ENCODE results near the gene CDK5. TPM values are rescaled to one million over a fixed set of nuclear protein-coding genes. Genes with fewer than 3 reads are reported as not detected.

CDK5 gene
- total RNA-seq, 1 donor from 2014 or later = 4.2 TPM

DNA sequence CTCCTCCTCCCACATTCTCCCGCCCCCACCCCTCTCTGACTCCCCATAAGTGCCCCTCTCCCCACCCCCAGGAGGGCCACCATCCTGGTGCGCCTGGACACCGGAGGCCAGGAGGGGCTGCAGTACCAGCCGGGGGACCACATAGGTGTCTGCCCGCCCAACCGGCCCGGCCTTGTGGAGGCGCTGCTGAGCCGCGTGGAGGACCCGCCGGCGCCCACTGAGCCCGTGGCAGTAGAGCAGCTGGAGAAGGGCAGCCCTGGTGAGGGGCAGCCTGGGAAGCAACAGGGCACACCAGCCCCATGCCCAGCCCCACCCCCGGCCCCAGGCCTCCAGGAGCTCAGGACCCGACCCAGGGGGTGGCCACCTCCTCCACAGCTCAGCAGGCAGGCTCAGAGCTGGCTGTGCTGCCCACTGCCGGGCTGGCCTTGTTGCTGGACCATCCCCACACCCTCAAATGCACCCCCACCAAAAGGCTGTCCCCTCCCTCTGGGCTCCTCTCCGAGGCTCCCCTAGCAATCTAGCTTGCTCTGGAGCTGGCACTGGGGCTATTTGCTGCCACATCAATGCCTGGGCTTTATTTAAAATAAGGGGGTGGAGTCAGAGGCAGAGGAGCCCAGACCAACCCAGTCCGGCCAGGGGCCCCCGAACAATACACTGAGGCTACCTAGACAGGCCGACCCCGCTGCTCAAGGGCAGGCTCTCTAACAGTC is 48.2 kb downstream of the CDK5 start:
- no peaks in the 10 kb centered on the region for H3K36me3 ChIP-seq
- no peak for DNase-seq (ENCODE audit: extremely low spot score in 2 of 2)
- no peaks in the 10 kb centered on the region for H3K27me3 ChIP-seq
- H3K4me3 ChIP-seq = no peak overlapping the region
- H3K9me3 ChIP-seq = no peaks in the 10 kb centered on the region
- no peak overlapping the region for H3K27ac ChIP-seq
- intact Hi-C loops (cut with DNase I) = no loop called here
- TF ChIP-seq, protein P1, sequence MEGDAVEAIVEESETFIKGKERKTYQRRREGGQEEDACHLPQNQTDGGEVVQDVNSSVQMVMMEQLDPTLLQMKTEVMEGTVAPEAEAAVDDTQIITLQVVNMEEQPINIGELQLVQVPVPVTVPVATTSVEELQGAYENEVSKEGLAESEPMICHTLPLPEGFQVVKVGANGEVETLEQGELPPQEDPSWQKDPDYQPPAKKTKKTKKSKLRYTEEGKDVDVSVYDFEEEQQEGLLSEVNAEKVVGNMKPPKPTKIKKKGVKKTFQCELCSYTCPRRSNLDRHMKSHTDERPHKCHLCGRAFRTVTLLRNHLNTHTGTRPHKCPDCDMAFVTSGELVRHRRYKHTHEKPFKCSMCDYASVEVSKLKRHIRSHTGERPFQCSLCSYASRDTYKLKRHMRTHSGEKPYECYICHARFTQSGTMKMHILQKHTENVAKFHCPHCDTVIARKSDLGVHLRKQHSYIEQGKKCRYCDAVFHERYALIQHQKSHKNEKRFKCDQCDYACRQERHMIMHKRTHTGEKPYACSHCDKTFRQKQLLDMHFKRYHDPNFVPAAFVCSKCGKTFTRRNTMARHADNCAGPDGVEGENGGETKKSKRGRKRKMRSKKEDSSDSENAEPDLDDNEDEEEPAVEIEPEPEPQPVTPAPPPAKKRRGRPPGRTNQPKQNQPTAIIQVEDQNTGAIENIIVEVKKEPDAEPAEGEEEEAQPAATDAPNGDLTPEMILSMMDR (IDR thresholded peaks at IDR 0.05) = no peak
- no peak for TF ChIP-seq POLR2A (IDR thresholded peaks at IDR 0.05)
- TF ChIP-seq POLR2AphosphoS5 (IDR thresholded peaks at IDR 0.05; ENCODE audit: insufficient read depth in 1 of 2, low read depth in 1 of 2) = no peak
- peaks cover 48% of the 10 kb centered on the region for H3K4me1 ChIP-seq

DNA sequence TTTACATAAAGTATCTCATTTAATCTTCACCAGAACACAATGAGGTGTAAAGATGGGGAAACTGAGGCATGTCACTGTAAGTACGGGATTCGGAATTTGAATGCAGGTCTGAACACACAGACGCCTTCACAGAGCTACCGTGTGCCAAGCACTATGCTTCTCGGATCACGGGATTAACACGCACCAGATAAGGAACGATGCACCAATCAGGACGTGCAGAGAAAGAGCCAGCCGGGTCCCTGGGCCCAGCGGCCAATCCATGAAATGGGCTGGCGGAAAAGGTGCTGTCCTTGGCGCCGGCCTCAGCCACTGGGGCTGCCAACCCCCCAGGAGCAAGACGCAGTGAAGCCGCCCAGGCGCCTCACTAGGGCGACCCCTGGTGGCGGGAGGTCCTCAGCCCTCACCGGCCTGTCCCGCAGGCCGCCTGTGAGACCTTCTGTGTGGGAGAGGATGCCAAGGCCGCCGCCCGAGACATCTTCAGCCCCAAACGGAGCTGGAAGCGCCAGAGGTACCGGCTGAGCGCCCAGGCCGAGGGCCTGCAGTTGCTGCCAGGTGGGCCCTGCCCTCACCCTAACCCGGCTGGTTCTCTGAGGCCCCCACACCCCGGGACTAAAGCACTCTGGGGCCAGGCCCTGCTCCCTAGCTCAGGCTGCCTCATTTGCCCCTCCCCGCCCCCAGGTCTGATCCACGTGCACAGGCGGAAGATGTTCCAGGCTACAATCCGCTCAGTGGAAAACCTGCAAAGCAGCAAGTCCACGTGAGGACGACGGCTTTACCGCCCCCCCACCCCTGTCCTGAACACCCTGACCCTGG is 49.0 kb downstream of the CDK5 start:
- DNase-seq (ENCODE audit: extremely low spot score in 2 of 2) = no peak
- Histone ChIP-seq H3K27ac (no peak overlapping the region), H3K27me3 (no peaks in the 10 kb centered on the region), H3K4me3 (no peak overlapping the region), H3K4me1 (peaks cover 42% of the 10 kb centered on the region), H3K36me3 (no peaks in the 10 kb centered on the region), H3K9me3 (no peaks in the 10 kb centered on the region)
- intact Hi-C loops (cut with DNase I) = no loop called here
- TF ChIP-seq POLR2A (IDR thresholded peaks at IDR 0.05) = no peak
- TF ChIP-seq, protein P1 (IDR thresholded peaks at IDR 0.05) = peak; percentile 30 to 35 (median 32)
- peak in 1 of 2 donors; percentile 17 for TF ChIP-seq POLR2AphosphoS5 (IDR thresholded peaks at IDR 0.05; ENCODE audit: insufficient read depth in 1 of 2, low read depth in 1 of 2)

DNA sequence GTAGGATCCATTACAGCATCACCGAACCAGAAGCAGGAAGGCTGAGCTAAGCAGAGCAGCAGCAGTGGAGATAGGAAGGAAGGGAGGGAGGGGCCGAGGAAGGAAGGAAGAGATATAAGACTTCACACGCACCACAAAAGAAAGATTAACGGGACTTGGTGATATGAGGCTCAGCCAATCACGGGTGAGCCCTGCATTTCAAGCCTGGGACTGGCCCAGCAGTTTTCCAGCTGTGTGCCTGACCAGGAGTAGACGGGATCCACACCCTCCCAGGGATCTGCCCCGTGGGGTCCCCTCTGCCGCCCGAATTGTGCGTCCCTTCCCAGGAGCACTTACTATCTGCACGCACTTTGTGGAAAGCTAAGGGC is 49.6 kb downstream of the CDK5 start:
- no peaks in the 10 kb centered on the region for H3K27me3 ChIP-seq
- TF ChIP-seq POLR2A (IDR thresholded peaks at IDR 0.05) (no peak), POLR2AphosphoS5 (IDR thresholded peaks at IDR 0.05; ENCODE audit: insufficient read depth in 1 of 2, low read depth in 1 of 2) (no peak)
- TF ChIP-seq, protein P1 (IDR thresholded peaks at IDR 0.05) = no peak
- H3K36me3 ChIP-seq = no peaks in the 10 kb centered on the region
- no peak for DNase-seq (ENCODE audit: extremely low spot score in 2 of 2)
- H3K4me1 ChIP-seq = peaks cover 36% of the 10 kb centered on the region
- H3K9me3 ChIP-seq = no peaks in the 10 kb centered on the region
- no peak overlapping the region for H3K27ac ChIP-seq
- intact Hi-C loops (cut with DNase I) = no loop called here
- no peak overlapping the region for H3K4me3 ChIP-seq

DNA sequence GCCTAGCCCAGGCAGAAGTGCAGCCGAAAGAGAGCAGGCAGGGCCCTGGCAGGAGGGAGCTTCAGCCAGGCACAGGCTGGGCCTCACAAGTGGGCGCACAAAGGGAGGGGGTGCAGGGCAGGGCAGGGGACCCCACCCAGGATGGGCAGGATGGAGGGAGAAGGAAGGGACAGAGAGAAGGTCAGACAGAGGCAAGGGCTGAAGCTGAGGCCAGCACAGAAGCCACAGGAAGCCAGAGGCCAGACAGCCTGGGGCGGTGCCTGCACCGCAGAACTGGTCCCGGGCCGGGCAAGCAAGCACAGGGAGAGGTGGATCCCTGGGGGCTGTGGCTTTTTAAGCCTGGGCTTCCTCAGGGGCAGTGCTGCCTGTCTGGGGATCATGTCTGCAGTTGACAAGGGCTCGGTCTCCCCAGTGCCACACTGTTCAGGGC is 50.2 kb downstream of the CDK5 start:
- no peaks in the 10 kb centered on the region for H3K9me3 ChIP-seq
- no peak overlapping the region for H3K27ac ChIP-seq
- intact Hi-C loops (cut with DNase I) = no loop called here
- no peak overlapping the region for H3K4me3 ChIP-seq
- H3K27me3 ChIP-seq = no peaks in the 10 kb centered on the region
- H3K4me1 ChIP-seq = peaks cover 29% of the 10 kb centered on the region
- H3K36me3 ChIP-seq = no peaks in the 10 kb centered on the region
- no peak for TF ChIP-seq POLR2A (IDR thresholded peaks at IDR 0.05)
- DNase-seq (ENCODE audit: extremely low spot score in 2 of 2) = no peak

DNA sequence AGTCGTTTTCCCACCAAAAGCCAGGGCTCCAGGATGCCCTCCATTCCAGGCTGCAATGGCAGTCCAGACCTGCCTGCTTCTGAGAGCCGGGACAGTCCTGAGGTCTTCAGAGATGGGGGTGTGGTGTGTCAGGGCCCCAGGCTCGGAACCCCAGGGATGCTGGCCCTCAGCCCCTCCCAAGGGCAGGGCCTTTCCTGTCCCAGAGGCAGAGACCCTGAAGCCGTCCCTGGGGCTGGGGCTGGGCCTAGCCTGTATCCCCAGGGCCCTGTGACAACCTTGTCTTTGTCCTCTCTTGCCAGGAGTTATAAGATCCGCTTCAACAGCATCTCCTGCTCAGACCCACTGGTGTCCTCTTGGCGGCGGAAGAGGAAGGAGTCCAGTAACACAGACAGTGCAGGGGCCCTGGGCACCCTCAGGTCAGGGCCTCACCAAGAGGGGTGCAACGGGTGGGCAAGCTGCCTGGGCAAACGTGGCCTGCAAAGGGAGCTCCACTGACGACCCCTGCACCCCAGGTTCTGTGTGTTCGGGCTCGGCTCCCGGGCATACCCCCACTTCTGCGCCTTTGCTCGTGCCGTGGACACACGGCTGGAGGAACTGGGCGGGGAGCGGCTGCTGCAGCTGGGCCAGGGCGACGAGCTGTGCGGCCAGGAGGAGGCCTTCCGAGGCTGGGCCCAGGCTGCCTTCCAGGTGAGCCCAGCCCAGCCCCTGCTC is 51.0 kb downstream of the CDK5 start:
- DNase-seq (ENCODE audit: extremely low spot score in 2 of 2) = no peak
- intact Hi-C loops (cut with DNase I) = no loop called here
- H3K27me3 ChIP-seq = no peaks in the 10 kb centered on the region
- H3K36me3 ChIP-seq = no peaks in the 10 kb centered on the region
- no peak overlapping the region for H3K27ac ChIP-seq
- H3K4me3 ChIP-seq = no peak overlapping the region
- H3K4me1 ChIP-seq = peaks cover 27% of the 10 kb centered on the region
- no peaks in the 10 kb centered on the region for H3K9me3 ChIP-seq
- TF ChIP-seq, protein P1 (IDR thresholded peaks at IDR 0.05) = no peak
- TF ChIP-seq POLR2A (IDR thresholded peaks at IDR 0.05) = no peak
- TF ChIP-seq POLR2AphosphoS5 (IDR thresholded peaks at IDR 0.05; ENCODE audit: insufficient read depth in 1 of 2, low read depth in 1 of 2) = no peak

Measured in vagina (tissue), 2 donors.